Caki2 (cell line): ENCODE data around the gene MEP1A. TPM values are rescaled to one million over a fixed set of nuclear protein-coding genes. Genes with fewer than 3 reads are reported as not detected.
"Not testable (repeated sequence)": the region's sequence is repeated elsewhere in the genome, so short reads cannot be mapped to it uniquely, and the experiment has no call there.

ENCODE experiments used
- DNase-seq: peaks from one replicate; pipeline ENCODE4 v3.0.0-alpha.2; 2015; ENCODE audit warnings: low read depth
- in situ Hi-C: cut with HindIII; loops from 2 replicates; pipeline ENCODE4 v1.10.0; 2016; ENCODE audit warnings: low sequenced_read_pairs, low pct_unique_long_range_greater_than_20kb, mixed read lengths
- total RNA-seq: library from RNA; depleted of rRNA; stranded (reverse); fragments of >200 nt; shearing (Covaris generic); gene quantifications from 2 replicates; pipeline ENCODE4 v1.2.3, GENCODE V29; 2014; ENCODE audit warnings: low replicate concordance

Gene MEP1A
- total RNA-seq, 1 experiment from 2014 or later = not detected

GRCh38 chr6:46808806-46809205 is 15.6 kb downstream of the MEP1A start:
- in situ Hi-C loops = no loop called here
- no peak for DNase-seq

GRCh38 chr6:46815130-46815529 is 21.9 kb downstream of the MEP1A start:
- in situ Hi-C loops = no loop called here
- DNase-seq = peak; percentile 19

GRCh38 chr6:46816626-46817025 is 23.4 kb downstream of the MEP1A start:
- no peak for DNase-seq
- in situ Hi-C loops = no loop called here

GRCh38 chr6:46819561-46819960 is 26.4 kb downstream of the MEP1A start:
- no peak for DNase-seq
- in situ Hi-C loops = no loop called here

GRCh38 chr6:46821458-46821881 is 28.3 kb downstream of the MEP1A start:
- in situ Hi-C loops = no loop called here
- no peak for DNase-seq

GRCh38 chr6:46828939-46829338 is 35.8 kb downstream of the MEP1A start:
- DNase-seq = no peak
- in situ Hi-C loops = no loop called here

GRCh38 chr6:46832816-46833215 is 39.6 kb downstream of the MEP1A start:
- in situ Hi-C loops = no loop called here
- no peak for DNase-seq

- in situ Hi-C loops, DNase-seq: not testable (repeated sequence)
These were observed 41.2 kb downstream of the MEP1A start for GRCh38 chr6:46834257-46834916.

GRCh38 chr6:46834991-46835390 is 41.8 kb downstream of the MEP1A start:
- DNase-seq, in situ Hi-C loops: not testable (repeated sequence)

- in situ Hi-C loops = no loop called here
- DNase-seq = no peak
These were observed 44.8 kb downstream of the MEP1A start for GRCh38 chr6:46838033-46838432.

- in situ Hi-C loops, DNase-seq: not testable (repeated sequence)
These were observed 49.2 kb downstream of the MEP1A start for GRCh38 chr6:46842252-46842846.

GRCh38 chr6:46845126-46845525 is 51.9 kb downstream of the MEP1A start:
- in situ Hi-C loops = no loop called here
- DNase-seq = no peak

GRCh38 chr6:46848684-46849360 is 55.6 kb downstream of the MEP1A start:
- peak; percentile 86 for DNase-seq
- in situ Hi-C loops = no loop called here

- in situ Hi-C loops = no loop called here
These were observed 56.1 kb downstream of the MEP1A start for GRCh38 chr6:46849361-46849690.

GRCh38 chr6:46850792-46851191 is 57.6 kb downstream of the MEP1A start:
- in situ Hi-C loops = no loop called here
- DNase-seq = no peak

More at GRCh38 chr6:46849361-46849690, 56.1 kb downstream of the MEP1A start:
- DNase-seq = no peak

- DNase-seq, in situ Hi-C loops: not testable (repeated sequence)
These were observed 58.4 kb downstream of the MEP1A start for GRCh38 chr6:46851576-46851975.

- in situ Hi-C loops, DNase-seq: not testable (repeated sequence)
These were observed 62.8 kb downstream of the MEP1A start for GRCh38 chr6:46855966-46856365.

- in situ Hi-C loops = no loop called here
- no peak for DNase-seq
These were observed 69.2 kb downstream of the MEP1A start for GRCh38 chr6:46862381-46862780.

- in situ Hi-C loops = no loop called here
- no peak for DNase-seq
These were observed 70.6 kb downstream of the MEP1A start for GRCh38 chr6:46863791-46864190.
